Psoas muscle (tissue), 8 donors: ENCODE data around the gene CEP126. TPM values are rescaled to one million over a fixed set of nuclear protein-coding genes. Genes with fewer than 3 reads are reported as not detected.

Source experiments
- ATAC-seq, 4 donors: fragments of 200-7000 bp; cut with Tn5 transposase; one replicate each; pipeline ENCODE4 v1.9.1; 2020; ENCODE audit warnings: moderate library complexity in 3 of 4, mild to moderate bottlenecking in 2 of 4
- DNase-seq, 2 donors: peaks; one replicate each; pipeline ENCODE4 v3.0.0-alpha.2; 2020
- H3K27ac ChIP-seq: fragments of 200-600 bp; one replicate; pipeline ENCODE4 v1.8.0; 2022
- H3K27me3 ChIP-seq, 3 donors: fragments of 200-600 bp in 1 of 3; one replicate each; pipeline versions ENCODE4 v1.6.1 to v1.8.0; 2013 to 2022; ENCODE audit warnings: low read length in 2 of 3, mild to moderate bottlenecking in 2 of 3, moderate library complexity in 1 of 3; ENCODE audit not compliant: insufficient read depth in 3 of 3
- H3K36me3 ChIP-seq, 2 donors: fragments of 200-600 bp in 1 of 2; one replicate each; pipeline versions ENCODE4 v1.6.1 to v1.8.0; 2013 to 2022; ENCODE audit warnings: low read depth in 1 of 2, mild to moderate bottlenecking in 1 of 2, moderate library complexity in 1 of 2; ENCODE audit not compliant: insufficient read depth in 1 of 2
- H3K4me1 ChIP-seq: fragments of 200-600 bp; one replicate; pipeline ENCODE4 v1.8.0; 2022
- H3K4me3 ChIP-seq: fragments of 200-600 bp; one replicate; pipeline ENCODE4 v1.8.0; 2022; ENCODE audit warnings: mild to moderate bottlenecking
- H3K9me3 ChIP-seq: fragments of 200-600 bp; one replicate; pipeline ENCODE4 v1.8.0; 2022
- WGBS, 3 donors: extraction: QIAGEN DNeasy Blood & Tissue Kit; methylation state at CpG; one replicate each; pipeline versions ENCODE4 v1.1.6 to v1.1.7; 2013; 5-methylcytosine and 5-hydroxymethylcytosine counted together
- intact Hi-C, 2 donors: fragments of 100-400 bp; cut with DNase I; formaldehyde crosslinking; loops; one replicate each; pipeline versions ENCODE4 v1.11.0 to v1.14.2; 2022
- polyA plus RNA-seq, 3 donors: library from polyadenylated mRNA; stranded (reverse); fragments of 200-250 nt; gene quantifications; one replicate each; pipeline ENCODE4 v1.2.3, GENCODE V29; 2013
- total RNA-seq, 4 donors: library from RNA; stranded (reverse); fragmentation: NEBNext Ultra II Directional in 2 of 4; extraction: Animal tissue kit (Norgen Biotek cat#: 25700) in 2 of 4; gene quantifications; one replicate each; pipeline versions ENCODE4 v1.2.1 to v1.2.4, GENCODE V29; 2021 to 2023
- TF ChIP-seq, protein P1 (sequence below): fragments of 200-600 bp; IDR thresholded peaks from one replicate; pipeline ENCODE4 v1.8.0; 2022; ENCODE audit warnings: antibody characterized with exemption
- donor health status: healthy with polysubstance abuse.
- donor health status: DM: no; HTN: no; CAD: no; lungs with moderate emphysema.
- donor health status: Bipolar disorder and iron deficiency.
- donor health status: healthy.
- donor health status: DM: yes; HTN: yes; CAD: no.
- donor health status: DM: no; HTN: no; CAD: no.
- donor health status: DM: no; HTN: no; CAD: no.
- donor health status: DM: yes; HTN: yes; CAD: no.

The CEP126 gene
- total and polyA plus RNA-seq, 7 donors: 0.12 to 1.2 (median 0.46) TPM

DNA sequence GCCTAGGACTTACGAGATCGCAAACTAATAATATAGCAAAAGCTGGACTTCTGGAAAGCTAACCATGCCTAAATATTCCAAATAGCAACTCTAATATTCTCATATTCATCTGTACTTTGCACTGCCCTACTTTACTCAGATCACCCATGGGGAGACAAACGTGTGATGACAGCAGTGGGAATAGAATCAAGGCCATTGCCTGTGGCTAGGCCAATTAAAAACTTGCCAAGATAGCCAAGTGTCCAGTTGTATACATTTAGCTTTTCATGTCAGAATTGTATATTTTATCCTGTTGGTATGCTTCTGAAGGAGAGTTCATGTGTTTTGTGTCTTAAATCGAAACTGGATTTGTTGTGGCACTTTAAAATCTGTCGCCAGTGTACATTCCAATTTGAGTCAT is 1.2 kb upstream of the CEP126 start:
- WGBS, 3 donors: 76 to 81% (median 76%) methylated on average over 5 of the region's 5 CpGs
- Histone ChIP-seq H3K9me3 (no peaks in the 10 kb centered on the region), H3K27ac (no peak overlapping the region), H3K4me1 (peaks cover 10% of the 10 kb centered on the region), H3K4me3 (no peak overlapping the region), H3K27me3 (no peaks in the 10 kb centered on the region), H3K36me3 (no peaks in the 10 kb centered on the region)
- intact Hi-C loops: loop anchor here in 1 of 2 donors (10.0 kb wide), 1 partner anchor 91 kb away; no protein-coding TSS in a partner anchor
- ATAC-seq: no peak
- DNase-seq: no peak
- TF ChIP-seq, protein P1, sequence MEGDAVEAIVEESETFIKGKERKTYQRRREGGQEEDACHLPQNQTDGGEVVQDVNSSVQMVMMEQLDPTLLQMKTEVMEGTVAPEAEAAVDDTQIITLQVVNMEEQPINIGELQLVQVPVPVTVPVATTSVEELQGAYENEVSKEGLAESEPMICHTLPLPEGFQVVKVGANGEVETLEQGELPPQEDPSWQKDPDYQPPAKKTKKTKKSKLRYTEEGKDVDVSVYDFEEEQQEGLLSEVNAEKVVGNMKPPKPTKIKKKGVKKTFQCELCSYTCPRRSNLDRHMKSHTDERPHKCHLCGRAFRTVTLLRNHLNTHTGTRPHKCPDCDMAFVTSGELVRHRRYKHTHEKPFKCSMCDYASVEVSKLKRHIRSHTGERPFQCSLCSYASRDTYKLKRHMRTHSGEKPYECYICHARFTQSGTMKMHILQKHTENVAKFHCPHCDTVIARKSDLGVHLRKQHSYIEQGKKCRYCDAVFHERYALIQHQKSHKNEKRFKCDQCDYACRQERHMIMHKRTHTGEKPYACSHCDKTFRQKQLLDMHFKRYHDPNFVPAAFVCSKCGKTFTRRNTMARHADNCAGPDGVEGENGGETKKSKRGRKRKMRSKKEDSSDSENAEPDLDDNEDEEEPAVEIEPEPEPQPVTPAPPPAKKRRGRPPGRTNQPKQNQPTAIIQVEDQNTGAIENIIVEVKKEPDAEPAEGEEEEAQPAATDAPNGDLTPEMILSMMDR: no peak

DNA sequence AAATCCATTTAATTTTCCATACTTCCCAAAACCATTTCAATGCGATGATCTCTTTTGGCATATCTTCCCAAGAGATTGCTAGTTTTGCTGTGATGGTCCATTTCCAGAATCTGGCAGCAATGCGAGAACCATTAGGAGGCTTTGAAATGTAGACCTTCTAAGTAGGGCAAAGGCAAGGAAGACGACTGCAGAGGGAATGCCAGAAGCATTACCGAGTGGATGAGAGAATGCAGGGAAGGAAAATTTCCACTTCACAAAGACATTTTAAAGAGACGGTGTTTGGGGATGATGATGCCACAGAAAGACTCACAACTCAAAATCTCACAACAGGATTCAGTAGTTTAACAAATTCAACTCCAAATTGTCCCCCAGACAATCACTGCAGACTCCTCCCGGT is 471 bp upstream of the CEP126 start:
- WGBS, 3 donors: 1 to 4% (median 2%) methylated on average over 6 of the region's 6 CpGs
- Histone ChIP-seq H3K4me3 (peak overlapping the region; percentile 83), H3K27me3 (no peaks in the 10 kb centered on the region), H3K9me3 (no peaks in the 10 kb centered on the region), H3K36me3 (no peaks in the 10 kb centered on the region), H3K4me1 (peaks cover 10% of the 10 kb centered on the region), H3K27ac (peak overlapping the region; percentile 67)
- intact Hi-C loops: loop anchor here in 1 of 2 donors (10.0 kb wide), 1 partner anchor 90 kb away; no protein-coding TSS in a partner anchor
- ATAC-seq (peak in 1 of 4 donors; percentile 18), DNase-seq (no peak)
- TF ChIP-seq, protein P1: no peak

DNA sequence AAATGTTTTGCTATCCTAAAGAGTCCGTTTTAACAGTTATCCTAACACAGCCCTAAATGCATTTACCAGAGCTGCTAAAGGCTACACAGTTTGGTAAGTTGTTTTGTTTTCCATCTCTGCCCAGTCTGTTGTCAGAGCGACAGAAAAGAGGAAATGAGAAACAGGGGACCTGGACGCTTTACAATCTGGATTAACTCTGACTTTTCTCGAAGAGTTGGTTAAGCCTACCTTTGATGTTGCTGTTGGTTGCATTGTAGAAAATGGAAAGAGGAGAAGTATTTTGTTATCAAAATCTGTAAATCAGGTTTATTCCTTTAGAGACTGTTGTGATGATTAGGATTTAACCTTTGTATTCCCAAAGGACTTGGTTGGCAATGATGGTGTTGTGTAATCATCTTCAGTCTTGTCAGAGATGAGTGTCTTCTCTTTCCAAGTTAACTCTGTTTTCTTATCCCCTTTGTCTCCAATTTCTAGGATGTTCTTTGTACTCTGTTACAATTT is 1.0 kb downstream of the CEP126 start:
- DNase-seq (no peak), ATAC-seq (peak in 1 of 4 donors; percentile 47)
- intact Hi-C loops: loop anchor here in 1 of 2 donors (10.0 kb wide), 1 partner anchor 89 kb away; no protein-coding TSS in a partner anchor
- Histone ChIP-seq H3K4me3 (peak overlapping the region; percentile 83), H3K27me3 (no peaks in the 10 kb centered on the region), H3K4me1 (peaks cover 10% of the 10 kb centered on the region), H3K36me3 (no peaks in the 10 kb centered on the region), H3K9me3 (no peaks in the 10 kb centered on the region), H3K27ac (peak overlapping the region; percentile 67)
- 6 to 19% (median 11%) methylated on average over 4 of the region's 4 CpGs for WGBS, 3 donors
- TF ChIP-seq, protein P1: no peak

DNA sequence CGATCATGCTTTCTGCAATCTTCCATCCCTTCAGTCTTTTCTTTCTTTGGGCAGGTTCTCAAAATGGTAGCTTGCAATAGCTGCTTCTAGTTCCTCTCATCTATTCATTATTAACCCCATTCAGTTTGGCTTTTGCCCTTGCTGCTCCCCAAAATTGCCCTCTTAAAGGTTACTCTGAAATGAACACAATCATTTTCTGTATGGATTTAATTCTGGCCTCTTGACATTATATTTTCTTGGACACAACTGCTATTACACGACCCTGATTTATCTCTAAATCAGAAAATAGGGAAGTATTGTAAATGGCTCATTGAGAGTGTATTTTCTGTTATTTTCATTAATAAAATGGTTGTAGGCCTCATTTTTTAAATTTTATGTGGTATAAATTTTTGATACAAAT is 1.6 kb downstream of the CEP126 start, which contains the start of gene ANGPTL5:
TSS of gene ANGPTL5 (minus strand) at position 101 of the 400 bp plus-strand sequence. CDS start 8,613 bp downstream, outside the sequence.
- WGBS, 3 donors: 64 to 79% (median 73%) methylated on average over 2 of the region's 2 CpGs
- no peaks in the 10 kb centered on the region for H3K36me3 ChIP-seq
- intact Hi-C loops: loop anchor here in 1 of 2 donors (10.0 kb wide), 1 partner anchor 88 kb away; no protein-coding TSS in a partner anchor
- DNase-seq (no peak), ATAC-seq (no peak)
- peak within 1 kb of the TSS; percentile 83 for H3K4me3 ChIP-seq
- H3K27ac ChIP-seq: peak within 1 kb of the TSS; percentile 67
- no peaks in the 10 kb centered on the region for H3K9me3 ChIP-seq
- TF ChIP-seq, protein P1: no peak
- H3K4me1 ChIP-seq: peaks cover 10% of the 10 kb centered on the region
- H3K27me3 ChIP-seq: no peaks in the 10 kb centered on the region

DNA sequence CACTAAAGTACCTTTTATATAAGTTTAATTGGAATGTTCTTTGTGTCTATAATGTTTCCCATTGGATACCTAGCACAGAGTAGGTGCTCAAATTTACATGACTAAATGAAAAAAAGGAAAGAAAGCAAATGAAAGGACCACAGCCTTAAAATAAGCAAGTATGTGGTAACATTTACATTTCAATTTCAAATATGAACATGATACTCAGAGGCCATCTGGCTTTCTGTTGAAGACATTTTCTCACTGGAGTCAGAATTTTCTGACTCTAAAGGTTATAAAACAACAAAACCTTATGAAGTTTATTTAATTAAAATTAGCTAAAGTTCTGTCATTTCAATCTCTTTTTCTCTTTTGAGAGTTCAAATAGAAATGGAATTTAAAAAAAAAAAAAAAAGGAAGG is 2.4 kb downstream of the CEP126 start:
- no peaks in the 10 kb centered on the region for H3K36me3 ChIP-seq
- intact Hi-C loops: loop anchor here in 1 of 2 donors (10.0 kb wide), 1 partner anchor 88 kb away; no protein-coding TSS in a partner anchor
- no peak overlapping the region for H3K27ac ChIP-seq
- TF ChIP-seq, protein P1: no peak
- H3K27me3 ChIP-seq: no peaks in the 10 kb centered on the region
- H3K9me3 ChIP-seq: no peaks in the 10 kb centered on the region
- ATAC-seq (no peak), DNase-seq (no peak)
- H3K4me3 ChIP-seq: no peak overlapping the region
- H3K4me1 ChIP-seq: peaks cover 10% of the 10 kb centered on the region
